H9 (cell line): ENCODE data around the gene ADAM29. TPM values are rescaled to one million over a fixed set of nuclear protein-coding genes. Genes with fewer than 3 reads are reported as not detected.

Experiments
- DNase-seq: peaks from one replicate; pipeline ENCODE4 v3.0.0-alpha.2; 2017
- H2AFZ ChIP-seq: one replicate; pipeline ENCODE4 v1.6.1; 2013; ENCODE audit warnings: mild to moderate bottlenecking, low read length, control low read depth, moderate library complexity
- H2AK5ac ChIP-seq: 2 replicates; pipeline ENCODE4 v1.6.1; 2013; ENCODE audit warnings: low read length, control low read depth, mixed read lengths; ENCODE audit not compliant: insufficient read length
- H2BK120ac ChIP-seq: one replicate; pipeline ENCODE4 v1.6.1; 2013; ENCODE audit warnings: low read depth, mild to moderate bottlenecking, low read length, control low read depth, inconsistent platforms; ENCODE audit not compliant: poor library complexity, severe bottlenecking
- H2BK12ac ChIP-seq: 2 replicates; pipeline ENCODE4 v1.6.1; 2013; ENCODE audit warnings: low read length, control low read depth, mixed read lengths, low read depth; ENCODE audit not compliant: insufficient read length
- H2BK15ac ChIP-seq: 2 replicates; pipeline ENCODE4 v1.6.1; 2013; ENCODE audit warnings: low read depth, low read length, control low read depth
- H2BK20ac ChIP-seq: one replicate; pipeline ENCODE4 v1.6.1; 2013; ENCODE audit warnings: low read depth, mild to moderate bottlenecking, low read length, control low read depth, inconsistent platforms; ENCODE audit not compliant: poor library complexity, severe bottlenecking
- H2BK5ac ChIP-seq: 2 replicates; pipeline ENCODE4 v1.6.1; 2013; ENCODE audit warnings: low read length, control low read depth, mixed read lengths; ENCODE audit not compliant: insufficient read length
- H3K14ac ChIP-seq: 2 replicates; pipeline ENCODE4 v1.6.1; 2013; ENCODE audit warnings: low read length, control low read depth; ENCODE audit not compliant: insufficient read depth
- H3K18ac ChIP-seq: 2 replicates; pipeline ENCODE4 v1.6.1; 2013; ENCODE audit warnings: low read depth, mild to moderate bottlenecking, mixed read lengths, low read length, control low read depth; ENCODE audit not compliant: insufficient read length
- H3K23ac ChIP-seq: 2 replicates; pipeline ENCODE4 v1.6.1; 2013; ENCODE audit warnings: low read length, control low read depth, mixed read lengths, low read depth; ENCODE audit not compliant: insufficient read length
- H3K23me2 ChIP-seq: 2 replicates; pipeline ENCODE4 v1.6.1; 2013; ENCODE audit warnings: low read depth, mild to moderate bottlenecking, mixed read lengths, low read length, control low read depth; ENCODE audit not compliant: insufficient read length, poor library complexity, severe bottlenecking
- H3K27ac ChIP-seq: 2 replicates; pipeline ENCODE4 v1.5.1; 2013; ENCODE audit warnings: low read length, control low read depth, mixed read lengths, low read depth; ENCODE audit not compliant: insufficient read length
- H3K27me3 ChIP-seq: 2 replicates; pipeline ENCODE4 v1.6.1; 2013; ENCODE audit warnings: low read length, control low read depth, inconsistent platforms; ENCODE audit not compliant: insufficient read depth
- H3K4ac ChIP-seq: 2 replicates; pipeline ENCODE4 v1.6.1; 2013; ENCODE audit warnings: low read depth, mild to moderate bottlenecking, control low read depth, inconsistent platforms, low read length, moderate library complexity
- H3K4me1 ChIP-seq: 2 replicates; pipeline ENCODE4 v1.6.1; 2013; ENCODE audit warnings: low read length, control low read depth, inconsistent platforms; ENCODE audit not compliant: insufficient read depth
- H3K4me2 ChIP-seq: 2 replicates; pipeline ENCODE4 v1.6.1; 2013; ENCODE audit warnings: low read length, control low read depth, mixed read lengths; ENCODE audit not compliant: insufficient read length, insufficient read depth
- H3K56ac ChIP-seq: 2 replicates; pipeline ENCODE4 v1.6.1; 2013; ENCODE audit warnings: low read depth, mild to moderate bottlenecking, mixed read lengths, low read length, control low read depth; ENCODE audit not compliant: insufficient read length
- H3K79me1 ChIP-seq: 2 replicates; pipeline ENCODE4 v1.6.1; 2013; ENCODE audit warnings: low read depth, mild to moderate bottlenecking, moderate library complexity, low read length, control low read depth, inconsistent platforms; ENCODE audit not compliant: insufficient read depth, poor library complexity, severe bottlenecking
- H3K79me2 ChIP-seq: 2 replicates; pipeline ENCODE4 v1.6.1; 2013; ENCODE audit warnings: low read length, control low read depth, inconsistent platforms; ENCODE audit not compliant: insufficient read depth
- H3K9ac ChIP-seq: 2 replicates; pipeline ENCODE4 v1.6.1; 2013; ENCODE audit warnings: low read length, control low read depth, mixed read lengths; ENCODE audit not compliant: insufficient read length; ENCODE audit errors: extremely low read depth
- H3K9me3 ChIP-seq: one replicate; pipeline ENCODE4 v1.6.1; 2013; ENCODE audit warnings: low read depth, low read length, inconsistent platforms; ENCODE audit not compliant: control insufficient read depth
- H3T11ph ChIP-seq: one replicate; pipeline ENCODE4 v1.6.1; 2013; ENCODE audit warnings: mild to moderate bottlenecking, low read length, control low read depth, inconsistent platforms
- H4K20me1 ChIP-seq: one replicate; pipeline ENCODE4 v1.6.1; 2013; ENCODE audit not compliant: control insufficient read depth, insufficient read length, insufficient read depth
- H4K5ac ChIP-seq: 2 replicates; pipeline ENCODE4 v1.6.1; 2013; ENCODE audit warnings: low read depth, mild to moderate bottlenecking, mixed read lengths, low read length, control low read depth; ENCODE audit not compliant: insufficient read length
- H4K8ac ChIP-seq: replicated peaks from 2 replicates; pipeline ENCODE4 v1.6.1; 2013; ENCODE audit warnings: low read length, control low read depth, mixed read lengths, low read depth; ENCODE audit not compliant: insufficient read length
- H4K91ac ChIP-seq: 2 replicates; pipeline ENCODE4 v1.6.1; 2013; ENCODE audit warnings: low read depth, mild to moderate bottlenecking, moderate library complexity, mixed read lengths, low read length, control low read depth; ENCODE audit not compliant: insufficient read length
- H3K27ac Mint-ChIP-seq, 3 experiments: 2 replicates in 2 of 3; 3 replicates in 1 of 3; pipeline ENCODE4 v1.8.0; 2020 to 2021; ENCODE audit warnings: mixed read lengths in 3 of 3, mild to moderate bottlenecking in 1 of 3, moderate library complexity in 1 of 3
- H3K27me3 Mint-ChIP-seq: 2 replicates; pipeline ENCODE4 v1.8.0; 2021; ENCODE audit warnings: low read depth, mild to moderate bottlenecking, moderate library complexity, mixed read lengths
- H3K36me3 Mint-ChIP-seq, 3 experiments: 2 replicates in 2 of 3; 3 replicates in 1 of 3; pipeline ENCODE4 v1.8.0; 2020 to 2021; ENCODE audit warnings: low read depth in 3 of 3, mixed read lengths in 3 of 3; ENCODE audit not compliant: insufficient read depth in 1 of 3
- H3K4me1 Mint-ChIP-seq, 2 experiments: 2 replicates each; pipeline ENCODE4 v1.8.0; 2020; ENCODE audit warnings: mixed read lengths in 2 of 2
- H3K4me3 Mint-ChIP-seq, 2 experiments: 2 replicates in 1 of 2; 3 replicates in 1 of 2; pipeline ENCODE4 v1.8.0; 2020 to 2021; ENCODE audit warnings: mild to moderate bottlenecking in 2 of 2, mixed read lengths in 2 of 2, moderate library complexity in 1 of 2
- H3K9me3 Mint-ChIP-seq, 2 experiments: 2 replicates in 1 of 2; 3 replicates in 1 of 2; pipeline ENCODE4 v1.8.0; 2020; ENCODE audit warnings: mild to moderate bottlenecking in 2 of 2, mixed read lengths in 2 of 2, moderate library complexity in 1 of 2
- CTCF ChIP-seq: fragments of 200-600 bp; sonication (generic); conservative IDR thresholded peaks from 3 replicates; pipeline ENCODE4 v1.8.0; 2021; ENCODE audit warnings: antibody characterized with exemption, mild to moderate bottlenecking
- WGBS: extraction: QIAGEN DNeasy Blood & Tissue Kit; methylation state at CpG from one replicate; pipeline ENCODE4 v1.1.7; 2013; ENCODE audit warnings: missing lambda C conversion rate, low lambda C conversion rate, mixed read lengths; ENCODE audit not compliant: insufficient read length; ENCODE audit errors: extremely low coverage; 5-methylcytosine and 5-hydroxymethylcytosine counted together
- total RNA-seq: library from RNA; stranded (reverse); gene quantifications from 2 replicates; pipeline ENCODE4 v1.2.1, GENCODE V29; 2021

The ADAM29 gene
- total RNA-seq, 1 experiment from 2014 or later = not detected

- Mint-ChIP-seq H3K36me3 (peaks cover 2 to 17% (median 2%) of the 10 kb centered on the region in 3 experiments; a peak in 6 of 7 replicates), H3K4me3 (no peak overlapping the region), H3K9me3 (peaks cover 17 to 19% of the 10 kb centered on the region in 2 experiments), H3K27ac (no peak overlapping the region; a peak in 1 of 7 replicates), H3K4me1 (no peaks in the 10 kb centered on the region), H3K27me3 (no peaks in the 10 kb centered on the region)
- Histone ChIP-seq H2AFZ (no peak overlapping the region), H4K5ac (no peak overlapping the region), H3K14ac (no peak overlapping the region), H2BK12ac (no peak overlapping the region), H3K23me2 (no peaks in the 10 kb centered on the region), H4K8ac (no peak overlapping the region), H3K9me3 (no peaks in the 10 kb centered on the region), H3T11ph (no peak overlapping the region), H4K20me1 (no peaks in the 10 kb centered on the region), H2BK20ac (no peak overlapping the region), H3K18ac (no peak overlapping the region), H3K79me1 (no peaks in the 10 kb centered on the region), H4K91ac (no peak overlapping the region), H3K9ac (no peak overlapping the region), H3K56ac (no peak overlapping the region), H3K4ac (no peak overlapping the region), H2BK120ac (no peak overlapping the region), H3K79me2 (no peaks in the 10 kb centered on the region), H2BK5ac (no peak overlapping the region), H3K23ac (no peak overlapping the region), H3K4me1 (no peaks in the 10 kb centered on the region), H3K27me3 (no peaks in the 10 kb centered on the region), H3K4me2 (no peak overlapping the region), H2BK15ac (no peak overlapping the region), H3K27ac (no peak overlapping the region), H2AK5ac (no peak overlapping the region)
- WGBS = no CpG with 5 or more reads among the region's 1 CpG
- no peak for DNase-seq
- no peak for TF ChIP-seq CTCF
Measured at GRCh38 chr4:174910271-174910670, 7.9 kb upstream of the ADAM29 start.
